ENCODE measurements around the gene MT4. TPM values are rescaled to one million over a fixed set of nuclear protein-coding genes. Genes with fewer than 3 reads are reported as not detected.

MT4 gene
- total and polyA plus RNA-seq, 2 donors (not counting 1 experiment from before 2014, with no cell fraction given): not detected

GRCh38 chr16:56560447-56560846, 4.4 kb upstream of the MT4 start:
- no peak for DNase-seq (ENCODE audit: low read depth in 2 of 2)
- no peak overlapping the region for H3K4me3 ChIP-seq (replicated peaks in 1 of 4; ENCODE audit: control extremely low read depth in 1 of 4, insufficient read depth in 1 of 4, low read depth in 3 of 4, low read length in 4 of 4)
- H3K9ac ChIP-seq (ENCODE audit: insufficient read depth, low read length): no peak overlapping the region
- H4K20me1 ChIP-seq (ENCODE audit: control insufficient read depth, extremely low read depth, insufficient read depth, low read length): no peaks in the 10 kb centered on the region
- TF ChIP-seq CTCF (conservative IDR thresholded peaks at IDR 0.05 in 1 of 2, IDR thresholded peaks at IDR 0.05 in 1 of 2; ENCODE audit: low read depth in 1 of 2, low read length in 2 of 2) (no peak), EZH2 (IDR thresholded peaks at IDR 0.05; ENCODE audit: low read length, missing control alignments) (no peak)
- no peak overlapping the region for H3K27ac ChIP-seq (ENCODE audit: insufficient read depth, low read length)
- H3K27me3 ChIP-seq (ENCODE audit: control insufficient read depth, insufficient read depth, low read length): peaks cover 4% of the 10 kb centered on the region
- H2AFZ ChIP-seq (ENCODE audit: low read length): no peak overlapping the region
- no peaks in the 10 kb centered on the region for H3K9me3 ChIP-seq (ENCODE audit: control insufficient read depth, insufficient read depth, low read depth, low read length)
- peaks cover 2% of the 10 kb centered on the region for H3K4me1 ChIP-seq (ENCODE audit: control insufficient read depth, extremely low read depth, insufficient read depth, low read length)
- no peak overlapping the region for H3K4me2 ChIP-seq (ENCODE audit: extremely low read depth, insufficient read depth, low read length)
- no peaks in the 10 kb centered on the region for H3K79me2 ChIP-seq (ENCODE audit: control insufficient read depth, insufficient read depth, low read length)
- no peaks in the 10 kb centered on the region for H3K36me3 ChIP-seq (ENCODE audit: control insufficient read depth, insufficient read depth, low read length)

- no peak overlapping the region for H3K4me2 ChIP-seq (ENCODE audit: extremely low read depth, insufficient read depth, low read length)
- H4K20me1 ChIP-seq (ENCODE audit: control insufficient read depth, extremely low read depth, insufficient read depth, low read length): no peaks in the 10 kb centered on the region
- H3K4me1 ChIP-seq (ENCODE audit: control insufficient read depth, extremely low read depth, insufficient read depth, low read length): peaks cover 2% of the 10 kb centered on the region
- H3K27ac ChIP-seq (ENCODE audit: insufficient read depth, low read length): no peak overlapping the region
- no peak overlapping the region for H2AFZ ChIP-seq (ENCODE audit: low read length)
- no peak overlapping the region for H3K4me3 ChIP-seq (replicated peaks in 1 of 4; ENCODE audit: control extremely low read depth in 1 of 4, insufficient read depth in 1 of 4, low read depth in 3 of 4, low read length in 4 of 4)
- no peak for TF ChIP-seq CTCF (conservative IDR thresholded peaks at IDR 0.05 in 1 of 2, IDR thresholded peaks at IDR 0.05 in 1 of 2; ENCODE audit: low read depth in 1 of 2, low read length in 2 of 2)
- no peak for TF ChIP-seq EZH2 (IDR thresholded peaks at IDR 0.05; ENCODE audit: low read length, missing control alignments)
- H3K27me3 ChIP-seq (ENCODE audit: control insufficient read depth, insufficient read depth, low read length): peaks cover 6% of the 10 kb centered on the region
- H3K36me3 ChIP-seq (ENCODE audit: control insufficient read depth, insufficient read depth, low read length): no peaks in the 10 kb centered on the region
- no peaks in the 10 kb centered on the region for H3K79me2 ChIP-seq (ENCODE audit: control insufficient read depth, insufficient read depth, low read length)
- no peak for DNase-seq (ENCODE audit: low read depth in 2 of 2)
- H3K9me3 ChIP-seq (ENCODE audit: control insufficient read depth, insufficient read depth, low read depth, low read length): no peaks in the 10 kb centered on the region
- H3K9ac ChIP-seq (ENCODE audit: insufficient read depth, low read length): no peak overlapping the region
These were observed 3.7 kb upstream of the MT4 start for GRCh38 chr16:56561126-56561525.

- H3K4me2 ChIP-seq (ENCODE audit: extremely low read depth, insufficient read depth, low read length): no peak overlapping the region
- TF ChIP-seq CTCF (conservative IDR thresholded peaks at IDR 0.05 in 1 of 2, IDR thresholded peaks at IDR 0.05 in 1 of 2; ENCODE audit: low read depth in 1 of 2, low read length in 2 of 2): no peak
- no peak for TF ChIP-seq EZH2 (IDR thresholded peaks at IDR 0.05; ENCODE audit: low read length, missing control alignments)
These were observed 5.1 kb downstream of the MT4 start for GRCh38 chr16:56569971-56570370.

More at GRCh38 chr16:56569971-56570370, 5.1 kb downstream of the MT4 start:
- no peaks in the 10 kb centered on the region for H3K36me3 ChIP-seq (ENCODE audit: control insufficient read depth, insufficient read depth, low read length)
- H3K9ac ChIP-seq (ENCODE audit: insufficient read depth, low read length): no peak overlapping the region
- no peak overlapping the region for H3K4me3 ChIP-seq (replicated peaks in 1 of 4; ENCODE audit: control extremely low read depth in 1 of 4, insufficient read depth in 1 of 4, low read depth in 3 of 4, low read length in 4 of 4)
- H3K9me3 ChIP-seq (ENCODE audit: control insufficient read depth, insufficient read depth, low read depth, low read length): no peaks in the 10 kb centered on the region
- no peaks in the 10 kb centered on the region for H3K4me1 ChIP-seq (ENCODE audit: control insufficient read depth, extremely low read depth, insufficient read depth, low read length)
- no peak overlapping the region for H2AFZ ChIP-seq (ENCODE audit: low read length)
- no peaks in the 10 kb centered on the region for H4K20me1 ChIP-seq (ENCODE audit: control insufficient read depth, extremely low read depth, insufficient read depth, low read length)
- no peaks in the 10 kb centered on the region for H3K79me2 ChIP-seq (ENCODE audit: control insufficient read depth, insufficient read depth, low read length)
- H3K27me3 ChIP-seq (ENCODE audit: control insufficient read depth, insufficient read depth, low read length): peaks cover 22% of the 10 kb centered on the region
- H3K27ac ChIP-seq (ENCODE audit: insufficient read depth, low read length): no peak overlapping the region
- no peak for DNase-seq (ENCODE audit: low read depth in 2 of 2)
